HG02678 (cell line): ENCODE data around the gene GOLGA3.
"Not testable (repeated sequence)": the region's sequence is repeated elsewhere in the genome, so short reads cannot be mapped to it uniquely, and the experiment has no call there.

Experiments
- ATAC-seq: cut with Tn5 transposase; IDR thresholded peaks from one replicate; pipeline ENCODE4 v1.9.1; 2021; ENCODE audit warnings: mild to moderate bottlenecking, moderate library complexity; ENCODE audit not compliant: unreplicated experiment

GOLGA3 gene

DNA sequence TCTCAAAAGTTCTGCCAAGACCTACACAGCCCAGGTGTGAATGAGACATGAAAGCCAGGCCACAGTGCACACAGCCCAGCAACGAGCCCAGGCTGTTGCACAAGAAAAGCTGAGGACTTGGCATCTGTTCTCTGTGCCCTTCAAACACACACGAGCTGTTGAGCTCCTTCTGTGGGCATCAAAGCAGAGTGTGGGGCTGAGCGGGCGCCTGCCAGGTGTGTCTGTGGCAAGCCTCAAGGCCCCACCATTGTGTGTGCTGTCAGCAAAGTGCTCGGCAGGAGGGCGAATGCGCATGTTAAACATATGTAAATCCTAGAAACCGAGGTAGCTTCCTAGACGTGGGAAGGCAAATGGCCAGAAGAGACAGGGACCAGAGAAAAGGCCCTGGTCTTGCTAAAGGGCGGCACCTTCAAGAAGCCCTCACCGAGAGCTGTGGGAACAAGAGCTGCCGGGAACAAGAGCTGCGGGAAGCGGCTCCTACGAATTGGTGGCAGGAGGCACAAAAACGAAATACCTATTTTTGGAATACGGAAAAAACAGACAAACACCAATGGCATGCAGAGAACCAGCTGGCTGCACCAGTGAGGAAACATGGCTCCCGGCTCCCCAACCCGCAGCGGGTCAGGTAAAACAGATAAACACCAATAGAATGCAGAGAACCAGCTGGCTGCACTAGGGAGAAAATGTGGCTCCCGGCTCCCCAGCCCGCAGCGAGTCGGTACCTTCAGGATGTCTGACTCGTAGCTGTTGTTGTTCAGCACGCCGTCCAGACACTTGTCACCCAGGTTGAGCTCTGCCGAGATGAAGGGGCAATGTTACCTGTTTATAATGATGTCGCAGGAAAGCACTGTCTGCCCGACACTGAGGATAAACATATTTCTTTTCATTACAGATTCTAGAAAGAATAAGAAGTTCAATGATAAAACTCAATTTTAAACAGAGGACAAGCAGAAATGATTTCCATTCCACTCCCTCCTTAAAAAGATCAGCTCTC, 19.0 kb upstream of the GOLGA3 start:
- ATAC-seq = no peak

DNA sequence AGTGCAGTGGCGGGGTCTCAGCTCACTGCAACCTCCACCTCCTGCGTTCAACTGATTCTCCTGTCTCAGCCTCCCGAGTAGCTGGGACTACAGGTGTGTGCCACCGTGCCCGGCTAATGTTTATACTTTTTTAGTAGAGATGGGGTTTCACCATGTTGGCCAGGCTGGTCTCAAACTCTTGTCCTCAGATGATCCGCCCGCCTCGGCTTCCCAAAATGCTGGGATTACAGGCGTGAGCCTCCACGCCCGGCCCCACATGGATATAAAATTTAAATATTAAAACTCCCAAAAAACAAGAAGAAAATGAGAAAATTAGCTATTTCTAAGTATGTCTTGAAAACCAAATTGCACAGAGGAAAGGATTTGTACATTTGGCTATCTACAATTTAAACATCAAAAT, 16.0 kb upstream of the GOLGA3 start:
- not testable (repeated sequence) for ATAC-seq

DNA sequence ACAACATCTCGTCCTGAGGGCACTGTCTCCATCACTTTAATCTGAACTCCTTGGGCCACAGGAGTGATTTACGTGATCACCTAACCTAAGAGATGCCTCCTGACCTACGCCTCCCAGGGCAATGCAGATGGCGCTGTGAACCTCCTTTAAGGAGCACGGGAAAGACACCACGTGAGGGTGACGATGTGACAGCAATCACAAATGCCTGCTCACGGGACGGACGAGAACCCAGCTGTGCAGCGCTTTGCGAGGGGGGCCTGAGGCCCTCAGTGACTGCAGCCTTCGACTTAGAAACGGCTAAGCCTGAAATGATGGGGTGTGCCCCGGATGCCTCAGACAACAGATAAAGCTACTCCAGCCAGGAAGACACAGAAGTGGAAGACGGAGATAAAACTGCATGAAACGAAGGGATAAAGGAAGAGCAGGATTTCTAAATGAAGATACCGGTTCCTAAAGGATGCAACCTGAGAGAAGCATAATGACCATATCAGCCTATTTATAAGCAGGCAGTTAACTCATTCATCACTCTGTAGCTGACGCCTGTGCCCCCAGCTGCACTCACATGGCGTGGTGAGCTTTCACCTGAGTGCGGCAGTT, 13.9 kb upstream of the GOLGA3 start:
- ATAC-seq = no peak

DNA sequence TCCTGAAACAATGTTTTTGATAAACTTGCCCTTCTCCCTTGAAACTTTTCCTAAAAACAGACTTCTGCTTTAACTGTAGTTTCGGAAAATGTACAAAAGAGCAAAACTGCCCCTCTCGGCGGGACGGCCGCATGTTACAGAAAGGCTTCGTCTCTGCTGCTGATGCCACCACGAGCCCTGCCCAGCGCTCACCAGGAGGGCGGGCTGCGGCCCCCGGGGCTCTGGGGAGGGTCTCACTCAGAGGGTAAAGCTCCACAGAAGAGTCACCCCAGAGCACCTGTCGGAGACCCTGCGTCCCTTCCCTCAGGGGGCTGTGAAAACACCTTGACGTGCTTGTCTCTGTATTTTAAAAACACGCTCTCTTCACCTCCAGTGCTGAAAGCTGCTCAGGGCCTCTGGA, 12.5 kb upstream of the GOLGA3 start:
- no peak for ATAC-seq

DNA sequence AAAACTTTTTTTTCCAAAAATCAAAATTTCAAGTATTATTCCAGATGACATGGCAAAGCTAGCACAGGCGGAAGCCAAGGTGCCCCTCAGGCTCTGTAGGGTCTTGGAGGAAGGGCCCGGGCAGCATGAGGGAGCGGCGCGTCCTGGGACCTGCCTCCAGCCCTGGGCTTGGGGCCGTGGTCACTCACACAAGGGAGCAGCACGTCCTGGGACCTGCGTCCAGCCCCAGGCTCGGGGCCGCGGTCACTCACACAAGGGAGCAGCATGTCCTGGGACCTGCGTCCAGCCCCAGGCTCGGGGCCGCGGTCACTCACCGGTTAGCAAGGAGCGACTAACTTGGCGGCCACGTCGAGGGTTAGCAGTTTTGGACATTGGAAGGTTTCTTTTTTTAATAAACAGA, 11.9 kb upstream of the GOLGA3 start:
- ATAC-seq = no peak

DNA sequence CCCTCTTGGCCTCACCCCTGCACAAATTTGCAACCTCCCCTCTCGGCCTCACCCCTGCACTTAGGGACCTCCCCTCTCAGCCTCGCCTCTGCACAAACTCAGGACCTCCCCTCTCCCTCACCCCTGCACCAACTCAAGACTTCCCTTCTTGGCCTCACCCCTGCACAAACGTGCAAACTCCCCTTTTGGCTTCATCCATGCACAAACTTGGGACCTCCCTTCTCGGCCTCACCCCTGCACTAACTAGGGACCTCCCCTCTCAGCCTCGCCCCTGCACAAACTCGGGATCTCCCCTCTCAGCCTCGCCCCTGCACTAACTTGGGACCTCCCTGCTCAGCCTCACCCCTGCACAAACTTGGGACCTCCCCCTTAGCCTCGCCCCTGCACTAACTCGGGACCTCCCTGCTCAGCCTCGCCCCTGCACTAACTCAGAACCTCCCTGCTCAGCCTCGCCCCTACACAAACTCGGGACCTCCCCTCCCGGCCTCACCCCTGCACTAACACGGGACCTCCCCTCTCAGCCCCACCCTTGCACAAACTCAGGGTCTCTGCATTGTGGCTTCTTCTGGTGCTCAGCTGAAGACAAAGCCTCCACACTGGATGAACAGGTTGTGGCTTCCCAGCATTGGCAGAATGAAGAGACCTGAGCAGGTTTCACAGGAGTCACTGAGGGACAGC, 11.0 kb upstream of the GOLGA3 start:
- ATAC-seq = no peak

DNA sequence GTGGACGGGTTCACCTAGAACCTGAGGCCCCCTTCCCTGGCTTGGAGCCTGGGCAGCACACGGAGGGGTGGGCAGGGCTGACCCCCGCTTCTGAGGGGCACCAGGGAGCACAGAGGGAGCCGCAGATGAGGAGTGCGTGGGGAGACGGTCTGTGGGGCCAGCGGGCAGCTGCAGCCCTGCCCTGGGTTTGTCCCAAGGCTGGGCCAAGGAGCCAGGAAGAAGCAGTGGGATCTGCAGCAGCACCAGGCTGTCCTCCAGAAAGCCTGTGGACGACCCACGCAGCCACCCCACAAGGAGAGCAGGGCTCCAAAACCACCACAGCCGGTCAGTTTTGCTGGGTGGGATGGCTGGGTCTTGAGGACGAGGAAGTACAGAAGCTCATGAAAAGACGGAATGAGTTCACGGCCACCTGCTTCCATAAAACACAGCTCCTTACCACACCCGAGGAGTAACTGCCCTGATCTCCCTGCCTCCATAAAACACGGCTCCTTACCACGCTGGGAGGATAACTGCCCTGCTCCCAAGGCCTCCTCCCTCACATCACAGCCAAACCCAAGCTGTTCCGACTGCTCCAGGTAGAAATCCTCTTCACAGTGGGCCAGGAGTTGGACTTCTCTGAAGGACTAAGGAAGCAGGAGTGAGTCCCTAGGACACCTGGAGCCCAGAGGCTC, 9.9 kb upstream of the GOLGA3 start:
- no peak for ATAC-seq

DNA sequence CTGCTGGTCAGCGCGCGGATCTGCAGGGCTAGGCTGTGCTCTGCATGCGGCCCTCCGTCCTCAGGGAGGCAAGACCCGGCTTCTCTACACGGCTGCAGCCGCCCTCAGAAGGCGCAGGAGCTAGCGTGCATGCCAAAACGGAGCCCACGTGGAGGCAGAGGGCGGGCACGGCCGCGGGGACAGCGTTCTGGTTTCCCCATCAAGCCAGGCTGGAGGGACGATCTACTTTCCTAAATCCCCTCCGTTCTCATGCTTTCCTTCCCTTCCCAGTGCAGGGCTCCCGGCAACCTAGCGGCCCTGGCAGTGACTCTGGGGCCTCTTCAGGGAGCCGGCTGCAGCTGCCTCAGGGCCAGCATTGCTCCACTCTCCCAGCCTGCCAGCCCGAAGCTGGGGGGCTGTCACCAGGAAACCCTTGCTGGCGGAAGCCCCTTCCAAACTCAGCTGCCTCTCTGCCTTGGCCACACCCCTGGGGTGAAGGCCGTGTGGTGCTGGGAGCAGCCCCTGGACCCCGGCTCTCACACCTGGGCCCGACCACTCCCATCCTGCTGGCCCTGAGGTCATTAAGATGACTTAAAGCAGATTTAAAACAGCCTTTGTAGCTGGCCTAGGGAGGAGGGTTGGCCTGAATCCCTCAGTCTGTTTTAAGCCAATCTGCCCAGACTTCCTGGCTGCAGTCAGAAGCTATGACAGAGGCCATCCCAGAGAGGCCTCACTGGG, 9.2 kb upstream of the GOLGA3 start:
- ATAC-seq = no peak

DNA sequence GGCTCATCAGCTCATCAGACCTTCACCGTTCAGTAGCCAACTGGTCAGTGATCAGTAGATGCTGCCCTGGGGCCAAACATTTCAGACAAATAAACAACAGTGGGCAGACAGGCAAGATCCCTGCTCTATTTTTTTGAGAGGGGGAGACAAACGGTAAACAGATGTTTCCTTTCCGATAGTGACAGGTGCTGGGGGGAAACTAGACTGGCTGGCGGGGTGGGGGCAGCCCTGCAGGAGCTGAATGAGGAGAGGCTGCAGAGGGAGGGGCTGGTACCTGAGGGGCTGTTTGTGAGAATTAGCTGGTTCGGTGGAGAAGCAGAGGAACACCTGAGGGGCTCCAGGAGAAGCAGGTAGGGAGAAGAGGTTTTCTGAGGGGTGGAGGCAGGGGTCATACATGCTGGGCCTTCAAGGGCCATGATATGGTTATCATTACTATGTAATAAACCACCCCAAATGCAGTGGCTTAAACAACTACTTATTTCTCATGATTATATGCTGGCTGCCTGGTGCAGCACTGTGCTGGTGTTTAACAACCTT, 8.2 kb upstream of the GOLGA3 start:
- peak; percentile 67 for ATAC-seq

DNA sequence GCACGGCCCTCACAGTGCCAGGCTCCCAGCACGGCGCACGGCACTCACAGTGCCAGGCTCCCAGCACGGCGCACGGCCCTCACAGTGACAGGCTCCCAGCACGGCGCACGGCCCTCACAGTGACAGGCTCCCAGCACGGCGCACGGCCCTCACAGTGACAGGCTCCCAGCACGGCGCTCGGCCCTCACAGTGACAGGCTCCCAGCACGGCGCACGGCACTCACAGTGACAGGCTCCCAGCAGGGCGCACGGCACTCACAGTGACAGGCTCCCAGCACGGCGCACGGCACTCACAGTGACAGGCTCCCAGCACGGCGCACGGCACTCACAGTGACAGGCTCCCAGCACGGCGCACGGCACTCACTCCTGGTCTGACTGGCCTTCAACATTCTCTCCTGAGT, 7.6 kb upstream of the GOLGA3 start:
- not testable (repeated sequence) for ATAC-seq

DNA sequence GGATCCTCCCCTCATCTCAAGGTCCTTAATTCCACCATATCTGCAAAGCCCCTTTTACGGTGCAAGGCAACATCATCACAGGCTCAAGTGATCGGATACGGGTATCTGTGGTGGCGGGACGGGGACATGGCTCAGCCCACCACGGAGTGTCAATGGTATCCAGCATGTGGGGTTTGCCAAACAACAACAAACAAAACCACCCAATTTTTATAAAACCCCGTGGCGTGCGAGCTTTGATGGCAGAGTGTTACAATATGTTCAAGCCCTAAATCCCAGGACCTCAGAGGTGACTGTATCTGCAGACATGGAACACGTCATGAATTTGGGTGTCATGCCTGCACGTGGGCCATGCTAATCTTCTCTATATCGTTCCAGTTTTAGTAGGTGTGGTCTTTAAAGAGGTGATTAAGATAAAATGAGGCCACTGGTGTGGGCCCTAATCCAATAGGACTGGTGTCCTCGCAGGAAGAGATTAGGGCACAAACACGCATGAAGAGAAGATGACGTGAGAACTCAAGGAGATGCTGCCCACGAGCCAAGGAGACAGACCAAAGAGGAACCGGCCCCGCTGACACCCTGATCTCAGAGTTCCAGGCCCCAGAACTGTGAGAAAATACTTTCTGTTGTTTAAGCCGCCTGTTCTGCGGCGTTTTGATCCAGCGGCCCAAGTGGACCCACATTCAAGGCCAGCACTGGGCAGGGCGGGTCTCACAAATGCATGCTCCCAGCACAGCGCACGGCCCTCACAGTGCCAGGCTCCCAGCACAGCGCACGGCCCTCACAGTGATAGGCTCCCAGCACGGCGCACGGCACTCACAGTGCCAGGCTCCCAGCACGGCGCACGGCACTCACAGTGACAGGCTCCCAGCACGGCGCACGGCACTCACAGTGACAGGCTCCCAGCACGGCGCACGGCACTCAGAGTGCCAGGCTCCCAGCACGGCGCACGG, 6.7 kb upstream of the GOLGA3 start:
- ATAC-seq = no peak

DNA sequence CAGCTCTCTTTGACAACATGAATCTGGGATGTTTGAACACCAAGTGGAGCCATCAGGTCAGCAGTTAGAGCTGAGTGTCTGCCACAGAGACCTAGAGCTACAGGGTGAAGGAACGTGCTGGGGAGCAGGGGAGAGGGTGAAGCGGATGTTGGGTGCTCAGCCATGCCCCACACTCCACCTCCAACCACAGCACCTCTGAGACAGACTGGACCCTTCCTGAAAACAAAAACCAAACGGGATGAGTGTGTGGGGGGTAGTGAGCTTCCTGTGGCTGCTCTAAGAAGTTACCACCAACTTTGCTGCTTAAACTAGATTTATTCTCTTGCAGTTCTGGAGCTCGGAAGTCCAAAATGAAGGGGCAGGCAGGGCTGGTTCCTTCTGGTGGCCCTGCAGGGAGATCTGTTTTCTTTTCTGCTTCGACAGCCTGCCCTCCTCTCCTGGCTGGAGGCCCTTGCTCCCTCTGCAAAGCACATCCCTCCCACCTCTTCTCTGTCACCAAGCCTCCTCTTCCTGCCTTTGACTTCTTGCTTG, 5.6 kb upstream of the GOLGA3 start:
- no peak for ATAC-seq

DNA sequence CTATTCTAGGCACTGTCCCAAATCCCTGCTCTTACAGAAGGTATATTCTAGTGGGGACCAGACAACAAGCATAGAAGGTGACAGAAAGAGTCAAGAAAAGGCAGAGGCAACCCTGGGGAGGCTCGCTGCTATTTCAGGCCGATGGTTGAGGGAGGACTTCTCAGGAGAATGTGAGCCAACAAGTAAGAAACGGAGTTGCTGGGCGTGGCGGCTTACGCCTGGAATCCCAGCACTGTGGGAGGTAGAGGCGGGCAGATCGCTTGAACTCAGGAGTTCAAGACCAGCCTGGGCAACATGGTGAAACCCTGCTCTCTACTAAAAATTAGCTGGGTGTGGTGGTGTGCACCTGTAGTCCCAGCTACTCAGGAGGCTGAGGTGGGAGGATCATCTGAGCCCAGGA, 4.7 kb upstream of the GOLGA3 start:
- ATAC-seq = no peak

DNA sequence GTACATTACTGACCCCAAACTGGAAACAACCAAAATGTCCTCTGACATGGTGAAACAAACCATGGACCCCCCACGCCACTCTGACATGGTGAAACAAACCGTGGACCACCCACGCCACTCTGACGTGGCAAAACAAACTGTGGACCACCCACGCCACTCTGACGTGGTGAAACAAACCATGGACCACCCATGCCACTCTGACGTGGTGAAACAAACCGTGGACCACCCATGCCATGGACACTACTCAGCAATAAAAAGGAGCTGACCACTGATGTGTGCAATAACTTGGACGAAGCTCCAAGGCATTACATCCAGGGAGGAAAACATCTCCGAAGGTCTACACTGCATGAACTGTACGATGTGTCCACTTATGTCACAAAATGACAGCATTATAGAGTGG, 3.1 kb upstream of the GOLGA3 start:
- no peak for ATAC-seq

DNA sequence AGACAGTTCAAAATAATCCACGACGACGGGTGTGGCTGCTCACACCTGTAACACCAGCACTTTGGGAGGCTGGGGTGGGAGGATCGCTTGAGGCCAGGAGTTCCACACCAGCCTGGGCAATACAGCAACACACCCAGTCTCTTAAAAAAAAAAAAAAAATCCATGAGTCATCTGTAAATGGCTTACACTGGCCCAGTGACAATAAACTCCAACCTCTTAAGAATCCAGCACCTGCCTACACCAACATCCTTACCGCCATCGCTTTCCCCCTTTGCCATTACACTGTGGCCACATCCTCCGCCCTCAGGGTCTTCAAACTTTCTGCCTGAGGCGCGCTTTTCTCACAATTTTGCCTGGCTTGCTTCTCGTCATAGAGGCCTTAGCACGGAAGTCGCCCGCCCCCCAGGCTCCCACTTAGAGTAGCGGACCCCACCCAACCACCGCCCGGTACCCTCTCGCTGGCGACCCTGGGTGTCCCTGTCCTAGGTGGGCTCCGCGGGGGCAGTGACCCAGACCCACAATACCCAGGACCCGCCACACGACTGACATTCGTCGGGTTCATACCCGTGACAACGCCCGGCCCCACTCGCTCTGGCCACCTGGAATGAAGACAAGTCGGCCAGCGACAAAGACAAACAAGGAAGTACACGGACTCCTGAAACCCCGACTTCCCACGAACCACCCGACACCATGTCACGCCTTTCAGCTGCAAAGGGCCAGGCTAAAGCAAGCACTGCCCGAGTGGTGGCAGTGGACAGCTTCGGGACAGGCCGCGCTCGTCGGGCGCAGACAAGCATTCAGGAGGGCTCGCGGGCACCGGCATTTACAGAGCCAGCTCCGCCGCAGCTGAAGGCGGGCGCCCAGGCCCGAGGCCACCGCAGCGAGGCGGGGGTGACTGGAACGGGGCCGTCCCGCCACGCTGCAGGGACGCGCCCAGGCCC, 636 bp downstream of the GOLGA3 start:
- ATAC-seq = peak; percentile 28

DNA sequence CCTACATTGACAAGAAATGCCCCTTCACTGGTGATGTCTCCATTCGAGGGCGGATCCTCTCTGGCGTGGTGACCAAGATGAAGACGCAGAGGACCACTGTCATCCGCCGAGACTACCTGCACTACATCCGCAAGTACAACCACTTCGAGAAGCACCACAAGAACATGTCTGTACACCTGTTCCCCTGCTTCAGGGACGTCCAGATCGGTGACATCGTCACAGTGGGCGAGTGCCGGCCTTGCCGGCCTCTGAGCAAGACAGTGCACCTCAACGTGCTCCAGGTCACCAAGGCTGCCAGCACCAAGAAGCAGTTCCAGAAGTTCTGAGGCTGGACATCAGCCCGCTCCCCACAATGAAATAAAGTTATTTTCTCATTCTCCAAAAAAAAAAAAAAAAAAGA, 2.8 kb downstream of the GOLGA3 start:
- ATAC-seq = no peak

DNA sequence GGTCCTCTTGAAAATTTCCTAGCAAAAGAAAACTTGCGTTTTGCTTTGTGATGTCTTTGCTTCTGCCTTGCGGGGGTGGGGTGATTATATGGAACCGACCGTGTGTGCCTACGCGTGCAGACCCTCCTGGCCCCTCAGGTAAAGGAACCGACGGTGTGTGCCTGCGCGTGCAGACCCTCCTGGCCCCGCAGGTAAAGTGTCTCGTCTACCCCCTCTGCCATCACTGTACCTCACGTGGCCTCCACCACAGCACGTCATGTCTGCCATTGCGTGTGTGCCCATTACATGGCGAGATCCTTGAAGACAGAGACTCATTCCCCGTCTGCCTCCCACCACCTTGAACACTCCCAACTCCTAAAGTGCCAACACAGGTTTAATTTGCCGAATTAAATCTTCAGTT, 3.6 kb downstream of the GOLGA3 start:
- ATAC-seq = no peak

DNA sequence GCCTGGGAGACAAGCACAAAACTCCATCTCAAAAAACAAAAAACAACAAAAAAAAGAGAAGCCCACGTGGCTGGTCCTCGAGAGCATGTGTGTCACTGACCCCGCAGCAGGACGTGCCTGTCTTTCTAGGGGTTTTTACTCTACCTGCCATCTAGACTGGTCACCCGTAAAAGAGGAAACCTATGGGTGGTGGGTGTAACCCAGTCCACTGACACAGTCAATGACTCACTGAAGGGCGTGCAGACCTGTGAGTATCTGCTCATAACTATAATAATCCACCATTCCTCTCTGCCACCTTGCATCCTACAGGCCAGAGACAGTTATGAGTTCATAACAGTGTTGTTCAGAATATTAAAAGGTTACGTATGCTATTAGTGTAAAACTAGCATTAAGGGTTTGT, 4.6 kb downstream of the GOLGA3 start:
- no peak for ATAC-seq
